ENCODE data around the gene SPDYE3. TPM values are rescaled to one million over a fixed set of nuclear protein-coding genes. Genes with fewer than 3 reads are reported as not detected.
"Not testable (repeated sequence)": the region's sequence is repeated elsewhere in the genome, so short reads cannot be mapped to it uniquely, and the experiment has no call there.

The SPDYE3 gene
- total and polyA plus RNA-seq, 4 donors, result 0.07 to 1.7 TPM; not detected in 2

GRCh38 chr7:100297852-100298631 is 9.5 kb upstream of the SPDYE3 start:
- WGBS, result 81% methylated on average over 6 of the region's 6 CpGs
- not testable (repeated sequence) for H3K9ac ChIP-seq (ENCODE audit: low read depth in 1 of 2, low read length in 2 of 2); H3K9me3 ChIP-seq (ENCODE audit: control insufficient read depth in 4 of 4, low read length in 3 of 4); H3K27ac ChIP-seq (ENCODE audit: low read depth in 1 of 2, low read length in 2 of 2); DNase-seq (ENCODE audit: low spot score); H3K36me3 ChIP-seq (ENCODE audit: control insufficient read depth in 4 of 4, insufficient read depth in 3 of 4, low read depth in 1 of 4, low read length in 3 of 4); H3K4me1 ChIP-seq (ENCODE audit: control insufficient read depth in 4 of 4, insufficient read depth in 4 of 4, low read length in 3 of 4); H3K27me3 ChIP-seq (ENCODE audit: control insufficient read depth in 4 of 4, insufficient read depth in 4 of 4, low read length in 3 of 4); H3K4me3 ChIP-seq (ENCODE audit: low read depth in 1 of 3, low read length in 3 of 3)

GRCh38 chr7:100298632-100298895 is 8.9 kb upstream of the SPDYE3 start:
- not testable (repeated sequence) for H3K27ac ChIP-seq (ENCODE audit: low read depth in 1 of 2, low read length in 2 of 2); H3K27me3 ChIP-seq (ENCODE audit: control insufficient read depth in 4 of 4, insufficient read depth in 4 of 4, low read length in 3 of 4); DNase-seq (ENCODE audit: low spot score); H3K4me3 ChIP-seq (ENCODE audit: low read depth in 1 of 3, low read length in 3 of 3); H3K9me3 ChIP-seq (ENCODE audit: control insufficient read depth in 4 of 4, low read length in 3 of 4); H3K4me1 ChIP-seq (ENCODE audit: control insufficient read depth in 4 of 4, insufficient read depth in 4 of 4, low read length in 3 of 4); H3K36me3 ChIP-seq (ENCODE audit: control insufficient read depth in 4 of 4, insufficient read depth in 3 of 4, low read depth in 1 of 4, low read length in 3 of 4); H3K9ac ChIP-seq (ENCODE audit: low read depth in 1 of 2, low read length in 2 of 2)
- whole genome bisulfite sequencing, result 88% methylated on average over 7 of the region's 7 CpGs

GRCh38 chr7:100304526-100304925 is 3.0 kb upstream of the SPDYE3 start:
- not testable (repeated sequence) for H3K36me3 ChIP-seq (ENCODE audit: control insufficient read depth in 4 of 4, insufficient read depth in 3 of 4, low read depth in 1 of 4, low read length in 3 of 4); H3K9me3 ChIP-seq (ENCODE audit: control insufficient read depth in 4 of 4, low read length in 3 of 4); H3K9ac ChIP-seq (ENCODE audit: low read depth in 1 of 2, low read length in 2 of 2); DNase-seq (ENCODE audit: low spot score); H3K27me3 ChIP-seq (ENCODE audit: control insufficient read depth in 4 of 4, insufficient read depth in 4 of 4, low read length in 3 of 4); H3K4me3 ChIP-seq (ENCODE audit: low read depth in 1 of 3, low read length in 3 of 3); H3K27ac ChIP-seq (ENCODE audit: low read depth in 1 of 2, low read length in 2 of 2); H3K4me1 ChIP-seq (ENCODE audit: control insufficient read depth in 4 of 4, insufficient read depth in 4 of 4, low read length in 3 of 4)
- WGBS, result 92% methylated on average over 11 of the region's 12 CpGs

- not testable (repeated sequence) for H3K4me1 ChIP-seq (ENCODE audit: control insufficient read depth in 4 of 4, insufficient read depth in 4 of 4, low read length in 3 of 4); H3K27me3 ChIP-seq (ENCODE audit: control insufficient read depth in 4 of 4, insufficient read depth in 4 of 4, low read length in 3 of 4); H3K4me3 ChIP-seq (ENCODE audit: low read depth in 1 of 3, low read length in 3 of 3); H3K27ac ChIP-seq (ENCODE audit: low read depth in 1 of 2, low read length in 2 of 2); H3K9ac ChIP-seq (ENCODE audit: low read depth in 1 of 2, low read length in 2 of 2); H3K36me3 ChIP-seq (ENCODE audit: control insufficient read depth in 4 of 4, insufficient read depth in 3 of 4, low read depth in 1 of 4, low read length in 3 of 4); DNase-seq (ENCODE audit: low spot score); H3K9me3 ChIP-seq (ENCODE audit: control insufficient read depth in 4 of 4, low read length in 3 of 4)
- 90% methylated on average over 4 of the region's 5 CpGs for WGBS
These were observed 10.8 kb downstream of the SPDYE3 start for GRCh38 chr7:100318329-100318728.

GRCh38 chr7:100321648-100322047 is 14.1 kb downstream of the SPDYE3 start:
- 98% methylated on average over 1 of the region's 1 CpG for WGBS
- H3K9me3 ChIP-seq (ENCODE audit: control insufficient read depth in 4 of 4, low read length in 3 of 4); H3K27me3 ChIP-seq (ENCODE audit: control insufficient read depth in 4 of 4, insufficient read depth in 4 of 4, low read length in 3 of 4); H3K36me3 ChIP-seq (ENCODE audit: control insufficient read depth in 4 of 4, insufficient read depth in 3 of 4, low read depth in 1 of 4, low read length in 3 of 4); H3K27ac ChIP-seq (ENCODE audit: low read depth in 1 of 2, low read length in 2 of 2); H3K9ac ChIP-seq (ENCODE audit: low read depth in 1 of 2, low read length in 2 of 2); H3K4me3 ChIP-seq (ENCODE audit: low read depth in 1 of 3, low read length in 3 of 3); DNase-seq (ENCODE audit: low spot score); H3K4me1 ChIP-seq (ENCODE audit: control insufficient read depth in 4 of 4, insufficient read depth in 4 of 4, low read length in 3 of 4): not testable (repeated sequence)

GRCh38 chr7:100324194-100324593 is 16.7 kb downstream of the SPDYE3 start:
- not testable (repeated sequence) for H3K9ac ChIP-seq (ENCODE audit: low read depth in 1 of 2, low read length in 2 of 2); H3K4me1 ChIP-seq (ENCODE audit: control insufficient read depth in 4 of 4, insufficient read depth in 4 of 4, low read length in 3 of 4); H3K27me3 ChIP-seq (ENCODE audit: control insufficient read depth in 4 of 4, insufficient read depth in 4 of 4, low read length in 3 of 4); H3K9me3 ChIP-seq (ENCODE audit: control insufficient read depth in 4 of 4, low read length in 3 of 4); H3K4me3 ChIP-seq (ENCODE audit: low read depth in 1 of 3, low read length in 3 of 3); DNase-seq (ENCODE audit: low spot score); H3K36me3 ChIP-seq (ENCODE audit: control insufficient read depth in 4 of 4, insufficient read depth in 3 of 4, low read depth in 1 of 4, low read length in 3 of 4); H3K27ac ChIP-seq (ENCODE audit: low read depth in 1 of 2, low read length in 2 of 2)
- WGBS, result 96% methylated on average over 13 of the region's 13 CpGs

GRCh38 chr7:100325671-100326070 is 18.2 kb downstream of the SPDYE3 start:
- 83% methylated on average over 9 of the region's 9 CpGs for WGBS
- not testable (repeated sequence) for DNase-seq (ENCODE audit: low spot score); H3K36me3 ChIP-seq (ENCODE audit: control insufficient read depth in 4 of 4, insufficient read depth in 3 of 4, low read depth in 1 of 4, low read length in 3 of 4); H3K27ac ChIP-seq (ENCODE audit: low read depth in 1 of 2, low read length in 2 of 2); H3K4me1 ChIP-seq (ENCODE audit: control insufficient read depth in 4 of 4, insufficient read depth in 4 of 4, low read length in 3 of 4); H3K9me3 ChIP-seq (ENCODE audit: control insufficient read depth in 4 of 4, low read length in 3 of 4); H3K9ac ChIP-seq (ENCODE audit: low read depth in 1 of 2, low read length in 2 of 2); H3K4me3 ChIP-seq (ENCODE audit: low read depth in 1 of 3, low read length in 3 of 3); H3K27me3 ChIP-seq (ENCODE audit: control insufficient read depth in 4 of 4, insufficient read depth in 4 of 4, low read length in 3 of 4)
